ENCODE results near the gene GHR. TPM values are rescaled to one million over a fixed set of nuclear protein-coding genes. Genes with fewer than 3 reads are reported as not detected.

The GHR gene
- total and polyA plus RNA-seq, 2 donors (not counting 3 experiments of a cell fraction or from before 2014, with no cell fraction given), result 0.27 to 0.28 TPM

DNA sequence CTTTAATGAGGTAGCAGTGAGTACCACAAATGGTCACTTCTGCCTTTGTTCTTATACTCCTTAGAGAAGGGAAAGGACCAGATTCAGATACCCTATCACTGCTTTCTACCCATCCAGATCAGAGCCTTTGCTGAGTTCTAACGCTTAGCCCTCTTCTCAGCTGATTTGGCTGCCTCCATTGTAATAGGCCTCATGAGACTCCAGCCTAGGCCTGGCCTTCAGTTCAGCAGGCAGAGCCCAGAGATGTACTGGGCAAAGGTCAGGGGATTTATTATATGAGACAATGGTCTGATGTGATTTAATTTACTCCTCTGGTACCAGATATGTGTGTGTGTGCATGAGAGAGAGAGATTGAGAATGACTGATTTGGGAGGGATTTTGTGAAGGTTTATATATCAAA, 124.7 kb downstream of the GHR start:
- DNase-seq (ENCODE audit: low read depth, low spot score), result no peak
- H3K9ac ChIP-seq (replicated peaks; ENCODE audit: extremely low read depth, insufficient read depth, low read length), result no peak overlapping the region
- FAIRE-seq, result no peak
- CTCF ChIA-PET, result interaction anchor here (1.2 kb wide), 1 partner anchor 35 kb away, joined by 5 read pairs; no protein-coding TSS in a partner anchor
- no peak overlapping the region for H3K27ac ChIP-seq (ENCODE audit: insufficient read depth, low read depth, low read length)
- H3K9me3 ChIP-seq (replicated peaks; ENCODE audit: control insufficient read depth, insufficient read depth, low read length), result no peaks in the 10 kb centered on the region
- no peaks in the 10 kb centered on the region for H3K36me3 ChIP-seq (ENCODE audit: control insufficient read depth in 2 of 2, extremely low read depth in 1 of 2, insufficient read depth in 2 of 2, low read length in 2 of 2)
- dilution Hi-C loops (cut with MboI; ENCODE audit: extremely low pct_ligation_motif_present, low sequenced_read_pairs) (no loop called here), intact Hi-C loops (cut with micrococcal nuclease) (no loop called here)
- no peaks in the 10 kb centered on the region for H3K79me2 ChIP-seq (ENCODE audit: control insufficient read depth, insufficient read depth, low read length)
- no peak overlapping the region for H2AFZ ChIP-seq (ENCODE audit: low read depth, low read length)
- no peaks in the 10 kb centered on the region for H4K20me1 ChIP-seq (replicated peaks; ENCODE audit: control insufficient read depth, extremely low read depth, insufficient read depth, low read length)
- H3K27me3 ChIP-seq (ENCODE audit: control insufficient read depth in 2 of 2, insufficient read depth in 2 of 2, low read length in 2 of 2), result no peaks in the 10 kb centered on the region
- POLR2A ChIA-PET, result no interaction called here
- H3K4me1 ChIP-seq (ENCODE audit: control insufficient read depth, extremely low read depth, insufficient read depth, low read length), result peaks cover 7% of the 10 kb centered on the region
- TF ChIP-seq POLR2AphosphoS5 (IDR thresholded peaks at IDR 0.05; ENCODE audit: insufficient read depth, low read depth, low read length) (no peak), POLR2A (IDR thresholded peaks at IDR 0.05; ENCODE audit: low read depth, low read length) (no peak), MYC (IDR thresholded peaks at IDR 0.05; ENCODE audit: low read depth, low read length) (no peak), GATA2 (IDR thresholded peaks at IDR 0.05; ENCODE audit: insufficient read depth, insufficient read length, low read depth, low read length) (no peak), FOS (IDR thresholded peaks at IDR 0.05; ENCODE audit: borderline replicate concordance, insufficient read depth, low read length) (no peak), EZH2 (IDR thresholded peaks at IDR 0.05; ENCODE audit: borderline replicate concordance, low read depth, low read length, severe bottlenecking) (no peak), JUN (IDR thresholded peaks at IDR 0.05; ENCODE audit: borderline replicate concordance, insufficient read depth, insufficient read length, low read depth) (no peak)
- TF ChIP-seq, protein P1, sequence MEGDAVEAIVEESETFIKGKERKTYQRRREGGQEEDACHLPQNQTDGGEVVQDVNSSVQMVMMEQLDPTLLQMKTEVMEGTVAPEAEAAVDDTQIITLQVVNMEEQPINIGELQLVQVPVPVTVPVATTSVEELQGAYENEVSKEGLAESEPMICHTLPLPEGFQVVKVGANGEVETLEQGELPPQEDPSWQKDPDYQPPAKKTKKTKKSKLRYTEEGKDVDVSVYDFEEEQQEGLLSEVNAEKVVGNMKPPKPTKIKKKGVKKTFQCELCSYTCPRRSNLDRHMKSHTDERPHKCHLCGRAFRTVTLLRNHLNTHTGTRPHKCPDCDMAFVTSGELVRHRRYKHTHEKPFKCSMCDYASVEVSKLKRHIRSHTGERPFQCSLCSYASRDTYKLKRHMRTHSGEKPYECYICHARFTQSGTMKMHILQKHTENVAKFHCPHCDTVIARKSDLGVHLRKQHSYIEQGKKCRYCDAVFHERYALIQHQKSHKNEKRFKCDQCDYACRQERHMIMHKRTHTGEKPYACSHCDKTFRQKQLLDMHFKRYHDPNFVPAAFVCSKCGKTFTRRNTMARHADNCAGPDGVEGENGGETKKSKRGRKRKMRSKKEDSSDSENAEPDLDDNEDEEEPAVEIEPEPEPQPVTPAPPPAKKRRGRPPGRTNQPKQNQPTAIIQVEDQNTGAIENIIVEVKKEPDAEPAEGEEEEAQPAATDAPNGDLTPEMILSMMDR (IDR thresholded peaks at IDR 0.05; ENCODE audit: extremely low read depth in 1 of 2, insufficient read depth in 1 of 2, low read depth in 1 of 2, low read length in 2 of 2), result no peak
- TF ChIP-seq, protein P2, sequence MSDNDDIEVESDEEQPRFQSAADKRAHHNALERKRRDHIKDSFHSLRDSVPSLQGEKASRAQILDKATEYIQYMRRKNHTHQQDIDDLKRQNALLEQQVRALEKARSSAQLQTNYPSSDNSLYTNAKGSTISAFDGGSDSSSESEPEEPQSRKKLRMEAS (IDR thresholded peaks at IDR 0.05; ENCODE audit: insufficient read depth, insufficient read length), result no peak
- H3K9me1 ChIP-seq (replicated peaks; ENCODE audit: control insufficient read depth, extremely low read depth, insufficient read depth, low read length), result no peaks in the 10 kb centered on the region
- no TSS peak for BruUV-seq (replicated peaks)
- no peak overlapping the region for H3K4me3 ChIP-seq (replicated peaks in 1 of 3; ENCODE audit: insufficient read depth in 1 of 3, low read depth in 1 of 3, low read length in 3 of 3)
- H3K4me2 ChIP-seq (ENCODE audit: insufficient read depth, low read length), result no peak overlapping the region
